BLaER1 (cell line): ENCODE results near the gene MMP3.

Experiments
- H3K27ac ChIP-seq: shearing (Covaris generic); formaldehyde crosslinking; 2 replicates; pipeline ENCODE4 v1.8.1; 2022
- H3K27me3 ChIP-seq: shearing (Covaris generic); formaldehyde crosslinking; 2 replicates; pipeline ENCODE4 v1.8.1; 2022
- H3K36me3 ChIP-seq: shearing (Covaris generic); formaldehyde crosslinking; 2 replicates; pipeline ENCODE4 v1.8.1; 2022
- H3K4me1 ChIP-seq: shearing (Covaris generic); formaldehyde crosslinking; 2 replicates; pipeline ENCODE4 v1.8.1; 2022
- H3K4me2 ChIP-seq: shearing (Covaris generic); formaldehyde crosslinking; 2 replicates; pipeline ENCODE4 v1.8.1; 2022
- H3K4me3 ChIP-seq: shearing (Covaris generic); formaldehyde crosslinking; 2 replicates; pipeline ENCODE4 v1.8.1; 2022
- H3K9ac ChIP-seq: shearing (Covaris generic); formaldehyde crosslinking; 2 replicates; pipeline ENCODE4 v1.8.1; 2022
- H3K9me3 ChIP-seq: shearing (Covaris generic); formaldehyde crosslinking; 2 replicates; pipeline ENCODE4 v1.8.1; 2022
- H4K20me1 ChIP-seq: shearing (Covaris generic); formaldehyde crosslinking; 2 replicates; pipeline ENCODE4 v1.8.1; 2022
- Cebpa-rat ChIP-seq: shearing (Covaris generic); IDR thresholded peaks from 2 replicates; pipeline ENCODE4 v1.8.1; 2022

MMP3 gene

DNA sequence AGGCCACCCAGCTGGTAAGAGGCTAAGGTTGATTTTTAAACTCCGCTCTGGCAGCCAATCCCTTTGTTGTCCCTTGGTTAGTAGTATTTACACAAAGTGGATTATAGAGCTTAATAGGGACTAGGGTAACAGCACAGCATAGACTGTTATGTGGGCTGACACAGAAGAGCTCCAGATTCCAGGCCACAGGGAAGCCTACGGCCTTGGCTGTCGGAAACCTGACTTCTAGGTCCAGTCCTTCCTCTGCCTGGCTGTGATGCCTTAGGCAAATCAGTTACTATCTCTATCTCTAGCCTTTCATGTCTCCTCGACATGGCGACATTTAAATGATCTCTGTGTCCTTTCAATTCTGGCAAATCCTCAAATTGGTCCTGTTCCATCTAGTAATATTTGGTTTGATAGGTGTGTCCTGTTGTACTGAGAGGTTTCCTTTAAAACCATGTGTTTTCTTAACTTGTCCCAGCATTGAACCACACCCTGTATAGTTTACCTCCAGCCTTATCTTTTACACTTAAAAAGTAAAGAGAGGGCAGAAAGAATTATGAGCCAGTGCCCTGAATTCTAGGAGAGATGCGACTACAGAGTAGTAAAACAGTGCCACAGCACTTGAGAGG is 49.6 kb downstream of the MMP3 start:
- Histone ChIP-seq H3K27me3 (no peaks in the 10 kb centered on the region), H3K9ac (no peak overlapping the region), H3K27ac (no peak overlapping the region), H3K4me1 (peaks cover 4% of the 10 kb centered on the region; the same call in 1 of the 2 replicates), H3K9me3 (no peaks in the 10 kb centered on the region), H3K36me3 (no peaks in the 10 kb centered on the region), H3K4me3 (no peak overlapping the region), H3K4me2 (no peak overlapping the region), H4K20me1 (no peaks in the 10 kb centered on the region)
- no peak for TF ChIP-seq Cebpa-rat

DNA sequence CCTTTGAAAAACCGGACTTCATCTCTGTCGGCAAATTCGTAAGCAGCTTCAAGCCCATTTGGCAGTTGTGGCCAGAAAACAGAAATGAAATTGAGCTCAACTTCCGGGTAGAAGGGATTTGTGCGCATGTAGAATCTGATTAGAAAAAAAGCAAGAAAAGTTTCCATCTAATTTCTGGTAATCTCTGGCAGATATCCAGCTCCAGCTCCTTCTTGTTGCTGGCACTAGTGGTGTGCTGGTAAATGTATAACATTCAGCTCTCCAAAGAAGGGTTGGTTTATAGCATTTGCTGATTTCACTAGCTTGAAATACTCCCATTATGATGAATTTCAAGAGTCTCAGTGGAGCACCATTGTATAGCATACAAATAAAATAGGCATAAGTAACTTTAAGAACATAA is 50.8 kb downstream of the MMP3 start:
- TF ChIP-seq Cebpa-rat: no peak
- no peaks in the 10 kb centered on the region for H3K36me3 ChIP-seq
- H4K20me1 ChIP-seq: no peaks in the 10 kb centered on the region
- H3K9me3 ChIP-seq: no peaks in the 10 kb centered on the region
- H3K27ac ChIP-seq: no peak overlapping the region
- no peaks in the 10 kb centered on the region for H3K27me3 ChIP-seq
- H3K4me2 ChIP-seq: no peak overlapping the region
- H3K4me3 ChIP-seq: no peak overlapping the region
- peaks cover 4% of the 10 kb centered on the region; the same call in 1 of the 2 replicates for H3K4me1 ChIP-seq
- no peak overlapping the region for H3K9ac ChIP-seq

GRCh38 chr11:102791271-102792036 is 52.0 kb downstream of the MMP3 start:
- Histone ChIP-seq H3K9ac (no peak overlapping the region), H3K36me3 (no peaks in the 10 kb centered on the region), H4K20me1 (no peaks in the 10 kb centered on the region), H3K27me3 (no peaks in the 10 kb centered on the region), H3K27ac (no peak overlapping the region), H3K4me2 (no peak overlapping the region), H3K9me3 (no peaks in the 10 kb centered on the region), H3K4me1 (peaks cover 4% of the 10 kb centered on the region; the same call in 1 of the 2 replicates), H3K4me3 (no peak overlapping the region)
- no peak for TF ChIP-seq Cebpa-rat

GRCh38 chr11:102788334-102788995 is 54.9 kb downstream of the MMP3 start:
- Histone ChIP-seq H3K27ac (no peak overlapping the region), H3K9ac (no peak overlapping the region)

More at GRCh38 chr11:102788334-102788995, 54.9 kb downstream of the MMP3 start:
- no peaks in the 10 kb centered on the region for H4K20me1 ChIP-seq
- H3K27me3 ChIP-seq: no peaks in the 10 kb centered on the region
- no peak overlapping the region for H3K4me3 ChIP-seq
- no peak for TF ChIP-seq Cebpa-rat
- H3K4me1 ChIP-seq: no peaks in the 10 kb centered on the region
- H3K36me3 ChIP-seq: no peaks in the 10 kb centered on the region
- no peak overlapping the region for H3K4me2 ChIP-seq
- 0 out of 2 replicates have a peak, but pooled peaks cover 4% of the 10 kb centered on the region for H3K9me3 ChIP-seq
